Esophagus (tissue), 2 donors: Measurements from ENCODE around the gene C19orf38. TPM values are rescaled to one million over a fixed set of nuclear protein-coding genes. Genes with fewer than 3 reads are reported as not detected.
A peak's percentile ranks its signal among the peaks of the same experiment; 100 is the strongest.

Source experiments
- H3K27ac ChIP-seq, 2 donors: one replicate each; pipeline ENCODE4 v1.5.1; 2013; ENCODE audit warnings: low read depth in 2 of 2, mild to moderate bottlenecking in 2 of 2, inconsistent platforms in 1 of 2, low read length in 1 of 2, moderate library complexity in 1 of 2
- H3K27me3 ChIP-seq, 2 donors: one replicate each; pipeline ENCODE4 v1.6.1; 2013; ENCODE audit warnings: low read length in 2 of 2, control low read depth in 1 of 2, mild to moderate bottlenecking in 1 of 2; ENCODE audit not compliant: insufficient read depth in 2 of 2, control insufficient read depth in 1 of 2
- H3K36me3 ChIP-seq, 2 donors: one replicate each; pipeline ENCODE4 v1.6.1; 2013; ENCODE audit warnings: low read length in 1 of 2; ENCODE audit not compliant: control insufficient read depth in 2 of 2, insufficient read depth in 2 of 2
- H3K4me1 ChIP-seq, 2 donors: one replicate each; pipeline ENCODE4 v1.6.1; 2013; ENCODE audit warnings: low read length in 1 of 2; ENCODE audit not compliant: control insufficient read depth in 2 of 2, insufficient read depth in 2 of 2
- H3K4me3 ChIP-seq, 2 donors: one replicate each; pipeline ENCODE4 v1.5.1; 2013; ENCODE audit warnings: low read length in 2 of 2, mild to moderate bottlenecking in 2 of 2, low read depth in 1 of 2, moderate library complexity in 1 of 2
- H3K9me3 ChIP-seq, 2 donors: one replicate each; pipeline ENCODE4 v1.6.1; 2013; ENCODE audit warnings: mild to moderate bottlenecking in 2 of 2, low read depth in 1 of 2, low read length in 1 of 2, moderate library complexity in 1 of 2; ENCODE audit not compliant: control insufficient read depth in 2 of 2, insufficient read depth in 1 of 2
- WGBS, 2 donors: extraction: QIAGEN DNeasy Blood & Tissue Kit; methylation state at CpG; one replicate each; pipeline ENCODE4 v1.1.7; 2013; 5-methylcytosine and 5-hydroxymethylcytosine counted together
- polyA plus RNA-seq, 2 donors: library from polyadenylated mRNA; stranded (reverse); fragments of 200-250 nt; gene quantifications; one replicate each; pipeline ENCODE4 v1.2.3, GENCODE V29; 2013
- donor health status: healthy with polysubstance abuse.
- donor health status: Bipolar disorder and iron deficiency.

C19orf38 gene
- polyA plus RNA-seq, 2 donors = 0.19 to 0.20 TPM

DNA sequence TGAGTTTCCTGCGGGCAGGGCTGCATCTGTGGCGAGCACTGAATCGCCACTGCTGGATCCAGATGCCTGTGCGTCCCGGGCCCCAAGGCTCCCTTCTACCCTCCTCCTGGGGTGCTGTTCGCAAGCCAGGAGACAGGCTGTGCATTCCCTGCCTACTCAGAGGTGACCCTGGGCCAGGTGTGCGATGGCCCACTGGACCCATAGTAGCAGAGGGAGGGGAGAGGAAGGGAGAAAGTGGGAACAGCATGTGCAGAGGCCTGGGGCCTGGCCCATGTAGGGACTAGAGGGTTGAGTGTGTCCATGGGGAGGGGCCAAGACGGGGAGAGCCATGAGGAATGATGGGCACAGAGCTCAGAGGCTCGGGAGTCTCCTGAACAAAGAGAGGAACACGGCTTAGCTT is 50.4 kb downstream of the C19orf38 start:
- Histone ChIP-seq H3K9me3 (no peaks in the 10 kb centered on the region), H3K27me3 (no peaks in the 10 kb centered on the region), H3K27ac (peak overlapping the region; percentile 88 to 90), H3K4me1 (peaks cover 6 to 26% of the 10 kb centered on the region in 2 donors), H3K36me3 (no peaks in the 10 kb centered on the region), H3K4me3 (no peak overlapping the region)
- 53 to 56% methylated on average over 10 of the region's 10 CpGs for WGBS, 2 donors

DNA sequence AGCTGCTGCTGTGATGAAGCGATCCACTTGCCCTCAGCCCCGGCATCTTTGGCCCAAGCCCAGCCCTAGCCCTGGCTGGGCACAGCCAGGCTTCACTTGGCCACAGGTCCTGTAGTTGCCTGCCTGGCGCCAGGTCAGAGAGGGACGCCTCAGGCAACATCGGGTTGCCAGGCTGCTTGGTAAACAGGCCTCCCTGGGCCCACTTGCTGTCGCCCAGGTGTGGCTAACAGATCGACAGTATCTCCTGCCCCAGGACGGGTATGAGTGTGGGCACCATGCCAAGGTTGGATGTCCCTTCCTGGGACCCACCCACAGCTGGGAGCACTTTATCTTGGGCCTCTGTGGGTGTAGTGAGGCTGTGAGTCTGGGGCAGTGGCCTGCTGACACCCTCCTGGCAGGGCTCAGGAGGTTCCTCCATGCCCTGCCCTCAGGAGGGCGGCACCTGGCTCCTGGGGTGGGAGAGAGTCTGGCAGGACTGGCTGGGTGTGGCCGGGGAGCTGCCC is 51.0 kb downstream of the C19orf38 start:
- H3K9me3 ChIP-seq = no peaks in the 10 kb centered on the region
- H3K27me3 ChIP-seq = no peaks in the 10 kb centered on the region
- H3K36me3 ChIP-seq = no peaks in the 10 kb centered on the region
- H3K4me3 ChIP-seq = no peak overlapping the region
- peaks cover 6 to 23% of the 10 kb centered on the region in 2 donors for H3K4me1 ChIP-seq
- WGBS, 2 donors = 40 to 43% methylated on average over 10 of the region's 10 CpGs
- H3K27ac ChIP-seq = peak overlapping the region; percentile 88 to 90

DNA sequence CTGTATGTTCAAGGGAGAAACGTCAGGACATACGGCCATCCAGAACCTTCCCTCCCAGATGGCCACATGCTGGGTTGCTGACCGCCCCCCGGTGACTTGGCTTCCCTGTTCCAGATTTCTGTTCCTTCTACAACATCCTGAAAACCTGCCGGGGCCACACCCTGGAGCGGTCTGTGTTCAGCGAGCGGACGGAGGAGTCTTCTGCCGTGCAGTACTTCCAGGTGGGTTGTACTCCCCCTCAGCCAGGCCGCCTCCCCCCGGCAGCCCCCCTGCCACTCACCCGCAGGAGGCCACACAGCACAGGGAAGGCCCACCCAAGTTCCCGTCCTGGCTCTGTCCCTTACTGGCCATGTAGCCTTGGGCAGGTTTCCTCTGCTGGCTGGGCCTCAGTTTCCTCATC is 59.7 kb downstream of the C19orf38 start:
- WGBS, 2 donors = 91 to 94% methylated on average over 14 of the region's 14 CpGs

DNA sequence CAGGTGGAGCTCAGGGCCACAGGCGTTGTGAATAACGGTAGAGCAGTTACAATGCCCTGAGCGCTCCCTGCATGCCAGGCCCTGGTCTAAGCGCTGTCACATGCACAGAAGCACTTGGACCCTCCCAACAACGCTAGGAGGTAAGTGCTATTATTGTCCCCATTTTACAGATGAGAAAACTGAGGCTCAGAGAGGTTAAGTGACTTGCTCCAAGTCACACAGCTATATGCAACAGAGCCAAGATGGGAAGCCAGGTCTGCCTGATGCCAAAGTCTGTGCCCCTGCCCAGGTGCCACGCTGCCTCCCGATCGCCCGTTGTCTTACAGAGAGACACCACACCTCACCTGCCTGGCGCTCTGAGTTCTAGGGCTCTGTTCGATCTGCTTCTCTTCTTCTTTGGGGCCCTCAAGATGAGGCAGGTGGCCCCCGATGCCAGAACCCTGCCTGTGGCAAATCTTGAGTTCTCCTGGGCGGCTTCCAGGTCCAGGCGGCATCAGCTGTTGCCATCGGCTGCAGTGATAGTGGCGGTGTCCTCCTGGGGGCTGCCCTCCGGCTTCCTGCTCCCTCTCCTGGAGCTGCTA is 60.3 kb downstream of the C19orf38 start:
- Histone ChIP-seq H3K4me3 (no peak overlapping the region), H3K27ac (no peak overlapping the region), H3K27me3 (no peaks in the 10 kb centered on the region), H3K9me3 (no peaks in the 10 kb centered on the region), H3K4me1 (no peaks in the 10 kb centered on the region), H3K36me3 (peaks cover 11 to 37% of the 10 kb centered on the region in 2 donors)
- 90 to 94% methylated on average over 17 of the region's 17 CpGs for WGBS, 2 donors

More for the DNA sequence above, 59.7 kb downstream of the C19orf38 start:
- H3K4me3 ChIP-seq = no peak overlapping the region
- no peaks in the 10 kb centered on the region for H3K4me1 ChIP-seq
- no peaks in the 10 kb centered on the region for H3K9me3 ChIP-seq
- H3K36me3 ChIP-seq = peaks cover 11 to 35% of the 10 kb centered on the region in 2 donors
- H3K27me3 ChIP-seq = no peaks in the 10 kb centered on the region
- no peak overlapping the region for H3K27ac ChIP-seq

DNA sequence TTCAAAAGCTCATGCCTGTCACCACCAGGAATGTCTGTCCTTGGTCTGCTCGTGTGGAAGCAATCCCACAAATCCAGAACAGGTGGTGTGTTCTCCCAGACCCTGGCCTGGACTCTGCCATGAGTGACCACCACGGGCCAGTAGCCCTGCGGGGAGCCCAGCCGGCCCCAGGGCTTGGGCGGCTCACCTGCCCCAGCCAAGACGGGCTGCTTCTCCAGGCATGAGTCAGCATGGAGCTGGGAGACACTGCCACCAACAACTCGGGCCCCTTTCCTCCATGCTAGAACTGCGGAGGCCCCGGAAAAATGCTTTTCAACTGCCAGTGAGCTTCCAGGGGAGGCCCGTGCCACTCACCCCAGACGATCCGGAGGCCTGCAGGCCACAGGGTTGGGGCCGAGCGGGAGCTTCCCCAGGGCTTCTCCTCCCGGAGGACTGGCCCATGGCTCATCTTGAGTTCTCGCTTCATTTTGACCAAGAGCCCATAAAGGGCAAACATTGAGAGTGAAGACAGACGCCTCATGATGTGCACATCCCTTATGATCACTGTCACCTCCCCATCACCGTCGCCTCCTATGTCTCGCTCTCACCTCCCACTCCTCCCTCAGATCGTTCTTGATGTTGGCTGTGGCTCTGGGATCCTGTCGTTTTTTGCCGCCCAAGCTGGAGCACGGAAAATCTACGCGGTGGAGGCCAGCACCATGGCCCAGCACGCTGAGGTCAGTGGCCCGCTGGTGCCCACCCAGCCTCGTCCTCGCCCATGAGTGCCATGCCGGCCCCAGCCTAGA is 63.6 kb downstream of the C19orf38 start:
- Histone ChIP-seq H3K9me3 (no peaks in the 10 kb centered on the region), H3K4me3 (no peak overlapping the region), H3K36me3 (peaks cover 11 to 48% of the 10 kb centered on the region in 2 donors), H3K4me1 (peaks cover 4 to 17% of the 10 kb centered on the region in 2 donors), H3K27me3 (no peaks in the 10 kb centered on the region), H3K27ac (no peak overlapping the region)
- WGBS, 2 donors = 90 to 92% methylated on average over 31 of the region's 31 CpGs

DNA sequence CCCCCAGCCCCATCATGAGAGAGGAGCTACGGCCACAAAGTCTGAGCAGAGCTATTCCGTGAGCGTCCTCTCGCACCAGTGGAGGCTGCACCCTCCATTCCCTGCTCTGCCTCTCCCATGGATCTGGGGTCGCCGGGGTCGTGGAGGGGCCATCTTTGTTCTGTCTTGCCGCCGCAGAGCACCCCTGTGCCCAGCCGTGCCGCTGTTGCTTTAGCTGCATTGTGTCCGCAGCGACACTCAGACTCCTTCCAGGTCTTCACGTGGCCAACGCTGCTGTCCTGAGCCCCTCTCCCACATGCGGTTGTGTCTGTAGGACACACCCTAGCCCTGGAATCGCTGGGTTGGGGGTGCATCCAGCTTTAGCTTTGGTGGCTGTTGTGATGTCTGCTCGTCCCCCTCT is 64.4 kb downstream of the C19orf38 start:
- Histone ChIP-seq H3K4me3 (no peak overlapping the region), H3K27ac (no peak overlapping the region), H3K27me3 (no peaks in the 10 kb centered on the region), H3K4me1 (peaks cover 4 to 17% of the 10 kb centered on the region in 2 donors), H3K9me3 (no peaks in the 10 kb centered on the region), H3K36me3 (peaks cover 11 to 47% of the 10 kb centered on the region in 2 donors)
- WGBS, 2 donors = 94 to 96% methylated on average over 18 of the region's 18 CpGs

DNA sequence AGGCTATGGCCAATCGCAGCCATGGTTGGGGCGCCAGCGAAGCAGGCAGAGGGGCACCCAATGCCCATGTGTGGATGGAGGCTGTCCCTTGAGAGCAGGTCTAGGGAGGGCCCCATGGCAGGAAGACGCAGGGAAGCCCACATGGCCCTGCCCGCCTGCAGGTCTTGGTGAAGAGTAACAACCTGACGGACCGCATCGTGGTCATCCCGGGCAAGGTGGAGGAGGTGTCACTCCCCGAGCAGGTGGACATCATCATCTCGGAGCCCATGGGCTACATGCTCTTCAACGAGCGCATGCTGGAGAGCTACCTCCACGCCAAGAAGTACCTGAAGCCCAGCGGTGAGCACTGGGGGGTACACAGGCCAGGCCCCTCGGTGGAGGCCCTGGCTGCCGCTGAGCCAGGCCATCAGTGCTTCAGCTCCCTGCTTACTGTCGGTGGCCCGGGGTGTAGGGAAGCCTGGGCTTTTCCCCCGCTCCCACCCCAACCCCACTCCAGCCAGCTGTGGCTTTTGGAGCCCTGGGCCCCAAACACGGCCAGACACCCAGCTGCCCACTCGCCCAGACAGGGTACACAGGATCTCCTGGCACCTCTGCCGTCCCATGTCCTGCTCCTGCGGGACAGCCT is 65.6 kb downstream of the C19orf38 start:
- 94% methylated on average over 21 to 24 of the region's 24 CpGs for WGBS, 2 donors
- H3K4me3 ChIP-seq = no peak overlapping the region
- peak overlapping the region in 1 of 2 donors; percentile 44 for H3K27ac ChIP-seq
- H3K4me1 ChIP-seq = peaks cover 4 to 17% of the 10 kb centered on the region in 2 donors
- no peaks in the 10 kb centered on the region for H3K27me3 ChIP-seq
- H3K36me3 ChIP-seq = peaks cover 6 to 39% of the 10 kb centered on the region in 2 donors
- no peaks in the 10 kb centered on the region for H3K9me3 ChIP-seq

DNA sequence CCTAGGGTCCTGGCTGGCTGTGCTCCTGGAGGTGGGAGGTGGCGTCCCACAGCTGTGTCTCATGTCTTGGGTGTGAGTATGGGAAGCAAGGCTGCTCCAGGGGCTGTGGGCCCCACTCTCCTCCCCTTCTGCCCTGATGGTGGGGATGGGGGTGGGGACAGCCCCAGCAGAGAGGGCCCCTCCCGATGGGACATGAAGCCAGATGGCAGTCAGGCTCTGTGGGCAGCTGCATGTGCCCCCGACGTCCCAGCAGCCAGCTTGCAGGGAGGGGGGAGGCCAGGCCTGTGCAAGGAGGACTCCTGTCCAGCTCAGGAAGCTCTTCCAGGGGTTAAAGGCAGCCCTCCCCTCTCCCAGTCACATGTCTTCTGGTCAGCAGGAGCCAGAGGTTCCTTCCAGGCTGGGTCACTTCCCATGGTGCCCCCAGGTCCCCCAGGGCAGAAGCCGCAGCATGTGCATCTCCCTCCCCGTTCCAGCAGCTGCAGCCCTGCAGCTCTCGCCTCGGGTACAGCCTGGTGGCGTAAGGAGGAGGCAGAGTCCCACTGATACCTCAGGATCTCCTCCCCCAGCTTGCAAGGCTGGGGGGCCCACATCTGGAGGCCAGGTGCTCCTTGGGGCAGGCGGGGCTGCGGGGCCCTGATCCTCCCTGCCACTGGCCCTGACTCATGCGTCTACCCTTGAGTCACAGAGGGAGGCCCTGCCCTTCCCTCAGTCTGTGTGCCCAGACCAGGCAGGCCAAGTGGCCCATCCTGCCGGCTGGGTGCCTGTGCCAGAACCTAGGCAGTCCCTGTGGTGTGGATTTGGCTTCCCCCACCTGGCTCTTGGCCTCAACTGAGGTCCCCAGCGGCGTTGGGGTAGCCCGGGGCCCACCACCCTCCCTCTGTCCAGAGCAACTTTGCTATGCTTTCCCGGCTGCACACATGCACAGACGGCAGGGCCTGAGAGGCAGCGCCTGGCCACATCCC is 67.2 kb downstream of the C19orf38 start:
- H3K4me3 ChIP-seq = no peak overlapping the region
- peak overlapping the region; percentile 75 to 85 for H3K27ac ChIP-seq
- peaks cover 4 to 46% of the 10 kb centered on the region in 2 donors for H3K36me3 ChIP-seq
- 70 to 71% methylated on average over 16 to 19 of the region's 19 CpGs for WGBS, 2 donors
- H3K9me3 ChIP-seq = no peaks in the 10 kb centered on the region
- peaks cover 4 to 17% of the 10 kb centered on the region in 2 donors for H3K4me1 ChIP-seq
- H3K27me3 ChIP-seq = no peaks in the 10 kb centered on the region

DNA sequence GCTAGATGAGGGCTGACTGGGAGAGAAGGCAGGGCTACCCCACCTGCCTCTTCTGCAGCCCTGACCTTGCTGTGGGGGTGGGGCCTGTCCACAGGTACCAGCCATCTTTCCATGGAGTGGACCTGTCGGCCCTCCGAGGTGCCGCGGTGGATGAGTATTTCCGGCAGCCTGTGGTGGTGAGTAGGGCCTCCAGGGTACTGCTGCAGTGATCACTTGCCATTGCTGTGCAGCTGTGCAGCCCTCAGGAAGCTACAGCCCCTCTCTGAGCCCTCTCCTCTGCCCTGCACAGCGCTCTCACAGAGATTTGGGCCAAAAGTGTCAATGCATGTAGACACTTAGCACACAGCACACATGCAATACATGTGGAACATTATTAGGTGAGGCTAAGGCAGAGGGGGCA is 68.4 kb downstream of the C19orf38 start:
- H3K4me1 ChIP-seq = peaks cover 4 to 17% of the 10 kb centered on the region in 2 donors
- no peak overlapping the region for H3K4me3 ChIP-seq
- H3K36me3 ChIP-seq = peaks cover 4 to 52% of the 10 kb centered on the region in 2 donors
- WGBS, 2 donors = 95% methylated on average over 6 of the region's 6 CpGs
- no peak overlapping the region for H3K27ac ChIP-seq
- H3K27me3 ChIP-seq = no peaks in the 10 kb centered on the region
- no peaks in the 10 kb centered on the region for H3K9me3 ChIP-seq
